CD4-positive, alpha-beta T cell treated with Interleukin-4 for 4 hours (primary cell): ENCODE measurements around the gene CNGA4.
"Not testable (repeated sequence)": the region's sequence is repeated elsewhere in the genome, so short reads cannot be mapped to it uniquely, and the experiment has no call there.

Source experiments
- DNase-seq: peaks from one replicate; pipeline ENCODE4 v3.0.0-alpha.2; 2020

Gene CNGA4

DNA sequence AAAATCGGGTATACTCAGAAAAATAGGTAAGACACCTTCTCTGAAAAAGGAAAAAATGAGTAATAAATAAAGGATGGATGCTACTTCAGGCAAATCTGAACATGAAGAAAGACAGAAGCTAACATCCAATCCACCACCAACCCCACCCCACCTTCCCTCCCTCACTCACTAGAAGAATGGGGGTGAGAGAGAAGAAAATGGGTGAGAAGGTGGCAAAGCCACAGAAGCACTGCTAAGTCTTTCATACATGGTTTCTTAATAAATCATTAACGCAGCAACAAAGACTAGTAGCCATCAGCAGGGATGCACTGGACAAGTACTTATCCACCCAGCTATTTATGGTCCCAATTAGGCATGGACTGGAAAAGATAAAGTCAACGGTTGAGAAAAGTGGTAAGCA, 10.4 kb upstream of the CNGA4 start:
- no peak for DNase-seq

GRCh38 chr11:6229911-6230310, 9.0 kb upstream of the CNGA4 start:
- DNase-seq = peak; percentile 39

DNA sequence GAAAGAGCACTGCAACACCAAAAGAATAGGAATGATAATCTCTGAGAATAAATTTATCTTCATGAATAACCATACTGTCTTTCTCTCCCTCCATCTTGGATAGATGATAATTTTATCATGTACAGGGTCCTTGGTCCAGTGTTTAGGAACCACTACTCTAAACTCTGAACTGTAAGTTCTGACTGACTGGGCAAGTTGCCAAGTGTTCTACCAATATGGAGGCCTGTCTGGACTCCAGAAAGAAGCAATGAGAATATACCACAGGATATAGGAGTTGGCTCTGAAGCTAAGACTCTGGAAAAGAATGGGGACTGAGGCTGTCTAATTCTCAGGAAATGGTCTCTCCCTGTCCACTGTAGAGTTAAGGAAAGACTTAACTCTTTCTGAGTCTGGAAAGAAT, 6.0 kb upstream of the CNGA4 start:
- DNase-seq = no peak

DNA sequence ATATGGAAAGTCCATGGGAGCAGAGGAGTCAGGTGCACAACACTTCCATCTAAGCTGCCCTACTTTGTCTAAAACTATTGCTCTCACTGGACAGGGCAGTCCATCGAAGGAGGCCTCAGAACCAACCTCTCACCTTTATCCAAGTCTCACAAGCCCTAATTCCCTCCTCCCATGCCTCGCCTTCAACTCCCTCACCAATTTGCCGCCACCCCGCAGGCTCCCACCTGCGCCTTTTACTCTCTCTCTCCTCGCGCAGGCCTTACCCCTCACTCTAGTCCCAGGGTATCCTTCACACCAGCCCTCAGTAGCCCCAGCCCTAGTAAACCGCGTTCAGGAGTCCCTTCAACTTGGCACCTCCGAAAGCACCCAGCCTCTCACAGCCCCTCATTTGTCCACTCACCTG, 4.9 kb upstream of the CNGA4 start:
- no peak for DNase-seq

GRCh38 chr11:6234387-6235107, 4.3 kb upstream of the CNGA4 start, which contains the start of gene FHIP1B:
Gene FHIP1B, minus strand, starts transcription at chr11:6234636. Its CDS starts 10,120 bp downstream, at chr11:6224516.
- peak; percentile 100 for DNase-seq

- no peak for DNase-seq
These were observed 1.6 kb upstream of the CNGA4 start for GRCh38 chr11:6237266-6237665.

DNA sequence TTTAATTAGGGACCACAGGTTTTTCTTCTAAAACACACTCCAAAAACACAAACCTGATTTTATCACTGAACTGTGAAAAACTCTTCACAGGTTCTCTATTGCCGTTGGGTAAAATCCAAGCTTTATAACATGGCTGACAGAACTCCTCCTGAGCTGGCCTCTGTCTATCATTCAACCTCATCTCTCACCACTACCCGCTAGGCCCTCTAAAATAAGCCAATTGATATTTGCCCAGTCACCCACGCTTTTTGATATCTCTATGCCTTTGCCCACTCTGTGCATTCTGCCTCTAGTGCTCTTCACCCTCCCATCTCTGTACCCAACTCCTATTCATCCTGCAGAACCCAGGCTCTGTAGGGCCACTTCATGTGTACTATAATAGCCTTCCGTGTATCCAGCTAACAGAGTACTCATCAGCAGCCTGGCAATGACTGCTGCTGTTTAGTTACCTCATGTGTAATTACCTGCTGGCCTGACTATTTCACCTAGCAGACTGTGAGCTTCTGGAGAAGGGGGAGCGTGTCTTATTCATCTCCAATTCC, 1.1 kb upstream of the CNGA4 start:
- DNase-seq = no peak

DNA sequence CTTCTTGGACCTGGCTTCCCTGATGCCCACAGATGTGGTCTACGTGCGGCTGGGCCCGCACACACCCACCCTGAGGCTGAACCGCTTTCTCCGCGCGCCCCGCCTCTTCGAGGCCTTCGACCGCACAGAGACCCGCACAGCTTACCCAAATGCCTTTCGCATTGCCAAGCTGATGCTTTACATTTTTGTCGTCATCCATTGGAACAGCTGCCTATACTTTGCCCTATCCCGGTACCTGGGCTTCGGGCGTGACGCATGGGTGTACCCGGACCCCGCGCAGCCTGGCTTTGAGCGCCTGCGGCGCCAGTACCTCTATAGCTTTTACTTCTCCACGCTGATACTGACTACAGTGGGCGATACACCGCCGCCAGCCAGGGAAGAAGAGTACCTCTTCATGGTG, 1.2 kb downstream of the CNGA4 start:
- no peak for DNase-seq

GRCh38 chr11:6240781-6241180, 1.9 kb downstream of the CNGA4 start:
- DNase-seq = no peak

DNA sequence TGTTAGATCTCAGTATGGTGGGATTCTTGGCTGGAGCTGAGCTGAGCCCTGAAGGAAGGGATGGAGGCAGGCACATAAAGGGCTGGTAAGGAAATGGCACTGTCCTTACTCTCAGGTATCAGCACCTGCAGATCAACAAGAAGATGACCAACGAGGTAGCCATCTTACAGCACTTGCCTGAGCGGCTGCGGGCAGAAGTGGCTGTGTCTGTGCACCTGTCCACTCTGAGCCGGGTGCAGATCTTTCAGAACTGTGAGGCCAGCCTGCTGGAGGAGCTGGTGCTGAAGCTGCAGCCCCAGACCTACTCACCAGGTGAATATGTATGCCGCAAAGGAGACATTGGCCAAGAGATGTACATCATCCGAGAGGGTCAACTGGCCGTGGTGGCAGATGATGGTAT, 2.4 kb downstream of the CNGA4 start:
- DNase-seq = no peak

GRCh38 chr11:6245536-6245935, 6.6 kb downstream of the CNGA4 start:
- no peak for DNase-seq

DNA sequence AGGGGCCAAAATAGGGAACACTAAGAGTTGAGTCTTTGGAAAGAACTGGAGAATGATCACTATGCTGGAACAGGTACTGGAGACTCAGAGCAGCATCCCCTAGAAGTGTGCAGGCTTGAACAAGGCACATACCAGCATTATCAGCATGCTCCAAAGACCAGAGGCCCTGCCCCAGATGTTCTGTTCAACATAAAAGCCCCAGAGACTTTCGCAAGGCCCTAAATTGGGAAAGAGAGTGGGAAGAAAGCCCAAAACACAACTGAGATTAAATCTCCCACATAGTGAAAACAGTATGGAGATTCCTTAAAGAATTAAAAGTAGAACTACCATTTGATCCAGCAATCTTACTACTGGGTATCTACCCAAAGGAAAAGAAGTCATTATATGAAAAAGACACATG, 9.4 kb downstream of the CNGA4 start:
- no peak for DNase-seq

- not testable (repeated sequence) for DNase-seq
These were observed 10.0 kb downstream of the CNGA4 start for GRCh38 chr11:6248897-6249296.

- no peak for DNase-seq
These were observed 11.1 kb downstream of the CNGA4 start for GRCh38 chr11:6249770-6250555.

DNA sequence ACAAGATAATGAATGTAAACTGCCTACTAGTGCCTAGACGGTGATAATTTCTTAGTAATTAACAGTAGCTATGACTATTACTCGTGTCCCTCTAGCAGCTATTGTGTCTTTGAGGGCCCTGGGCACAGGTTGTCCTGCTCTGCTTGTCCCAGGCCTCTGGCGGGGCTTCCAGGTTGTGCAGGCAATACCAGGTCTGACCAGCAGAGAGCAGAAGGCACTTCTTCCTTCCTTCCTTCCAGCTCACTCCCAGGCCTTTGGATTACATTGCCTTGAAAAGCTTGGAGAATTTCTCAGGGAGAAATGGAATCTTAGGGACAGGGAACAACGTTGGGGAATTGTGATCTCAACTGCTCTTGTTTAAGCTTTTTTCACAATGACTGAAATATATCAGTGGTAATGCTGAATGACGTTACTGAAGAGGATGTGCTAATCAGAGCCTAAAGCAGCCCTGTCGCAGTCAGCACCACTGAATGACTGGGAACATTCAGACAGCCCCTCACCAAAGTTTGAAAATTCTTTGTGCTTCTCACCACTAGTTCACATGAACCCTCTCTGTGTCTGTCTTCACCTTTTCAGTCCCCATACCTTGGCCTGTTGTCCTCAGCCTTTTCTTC, 12.3 kb downstream of the CNGA4 start:
- peak; percentile 30 for DNase-seq

GRCh38 chr11:6251990-6252473, 13.1 kb downstream of the CNGA4 start:
- DNase-seq = no peak

DNA sequence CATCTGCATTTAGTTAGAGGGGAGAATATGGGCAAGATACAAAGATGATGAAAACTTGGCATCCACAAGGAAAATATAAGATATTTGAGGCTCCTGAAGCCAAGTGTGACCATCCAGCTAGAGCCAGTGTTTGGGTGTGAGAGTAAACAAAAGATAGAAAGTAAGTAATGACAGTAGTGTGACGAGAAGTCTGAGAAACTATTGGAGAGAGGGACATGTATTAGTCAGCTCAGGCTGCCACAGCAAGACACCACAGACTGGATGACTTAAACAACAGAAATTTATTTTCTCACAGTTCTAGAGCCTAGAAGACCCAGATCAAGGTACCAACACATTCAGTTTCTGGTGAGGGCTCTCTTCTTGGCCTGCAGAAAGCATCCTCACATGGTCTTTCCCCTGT, 14.3 kb downstream of the CNGA4 start:
- DNase-seq = no peak

- DNase-seq = no peak
These were observed 19.3 kb downstream of the CNGA4 start for GRCh38 chr11:6258141-6258540.

GRCh38 chr11:6258571-6259081, 19.7 kb downstream of the CNGA4 start:
- no peak for DNase-seq

DNA sequence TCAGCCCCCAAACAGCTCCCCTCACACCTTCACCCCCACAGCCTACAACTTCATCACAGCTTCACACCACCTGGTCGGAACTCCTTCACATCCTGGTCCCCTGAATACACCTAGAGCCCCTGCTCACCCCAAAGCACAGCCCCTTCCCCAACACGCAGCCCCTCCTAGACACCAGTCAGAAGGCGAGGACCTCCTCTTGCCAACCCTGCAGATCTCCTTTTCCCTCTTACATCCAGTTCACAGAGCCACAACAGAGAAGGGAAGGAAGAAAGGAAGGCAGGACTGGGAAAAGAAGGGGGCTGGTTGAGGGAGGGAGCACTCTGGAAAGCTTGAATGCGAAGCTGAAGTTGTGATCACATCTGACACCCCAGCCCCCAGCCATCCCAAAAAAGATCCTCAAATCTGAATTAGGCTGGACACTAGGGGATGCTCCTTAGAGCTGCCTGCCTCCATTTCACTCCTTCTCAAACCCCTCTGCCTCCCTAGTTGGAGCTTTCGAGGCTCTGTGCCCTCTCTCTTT, 21.4 kb downstream of the CNGA4 start:
- no peak for DNase-seq

DNA sequence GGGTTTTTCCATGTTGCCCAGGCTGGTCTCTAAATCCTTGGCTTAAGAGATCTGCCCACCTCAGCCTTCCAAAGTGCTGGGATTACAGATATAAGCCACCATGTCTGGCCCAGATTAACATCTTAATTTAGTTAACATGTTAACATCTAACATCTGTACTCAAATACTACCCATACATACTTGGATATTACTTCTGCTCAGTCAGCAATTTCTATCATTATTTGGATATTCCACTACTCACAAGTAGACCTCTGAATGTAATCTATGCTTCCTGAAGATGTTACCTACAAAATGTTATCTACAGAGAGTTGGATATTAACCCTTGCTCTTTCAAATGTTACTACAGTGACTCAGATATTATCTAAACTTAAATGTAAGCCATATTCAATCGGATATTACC, 24.8 kb downstream of the CNGA4 start:
- no peak for DNase-seq

- DNase-seq = no peak
These were observed 29.9 kb downstream of the CNGA4 start for GRCh38 chr11:6268820-6269219.

DNA sequence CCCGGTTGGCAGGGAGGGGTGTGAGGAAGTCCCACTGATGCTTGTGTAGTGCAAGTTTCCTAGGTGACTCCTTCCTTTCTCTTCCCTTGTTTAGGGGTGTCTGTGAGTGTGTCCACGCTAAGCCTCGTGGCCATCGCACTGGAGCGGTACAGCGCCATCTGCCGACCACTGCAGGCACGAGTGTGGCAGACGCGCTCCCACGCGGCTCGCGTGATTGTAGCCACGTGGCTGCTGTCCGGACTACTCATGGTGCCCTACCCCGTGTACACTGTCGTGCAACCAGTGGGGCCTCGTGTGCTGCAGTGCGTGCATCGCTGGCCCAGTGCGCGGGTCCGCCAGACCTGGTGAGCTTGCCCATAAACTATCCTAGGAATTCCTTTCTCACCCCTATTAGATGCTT, 31.1 kb downstream of the CNGA4 start:
- no peak for DNase-seq
